Activated gamma-delta T cell (primary cell): ENCODE results near the gene SLIT3.
"Not testable (repeated sequence)": the region's sequence is repeated elsewhere in the genome, so short reads cannot be mapped to it uniquely, and the experiment has no call there.

Experiments
- DNase-seq: peaks from one replicate; lab custom pipeline; 2025; lab: John Stamatoyannopoulos, UW

SLIT3 gene

GRCh38 chr5:168770996-168771395 lies 529.9 kb downstream of the SLIT3 start:
- DNase-seq = no peak

GRCh38 chr5:168770036-168770498 lies 530.9 kb downstream of the SLIT3 start:
- DNase-seq = no peak

GRCh38 chr5:168768172-168768571 lies 532.8 kb downstream of the SLIT3 start:
- no peak for DNase-seq

- no peak for DNase-seq
These were observed 534.6 kb downstream of the SLIT3 start for GRCh38 chr5:168766426-168766700.

GRCh38 chr5:168765551-168766425 lies 535.2 kb downstream of the SLIT3 start:
- no peak for DNase-seq

GRCh38 chr5:168765086-168765550 lies 535.8 kb downstream of the SLIT3 start:
- no peak for DNase-seq

GRCh38 chr5:168756453-168757391 lies 544.2 kb downstream of the SLIT3 start:
- no peak for DNase-seq

- no peak for DNase-seq
These were observed 545.3 kb downstream of the SLIT3 start for GRCh38 chr5:168755548-168756093.

- no peak for DNase-seq
These were observed 547.2 kb downstream of the SLIT3 start for GRCh38 chr5:168753691-168754254.

GRCh38 chr5:168752416-168753190 lies 548.3 kb downstream of the SLIT3 start:
- DNase-seq = no peak

- no peak for DNase-seq
These were observed 548.9 kb downstream of the SLIT3 start for GRCh38 chr5:168752012-168752411.

GRCh38 chr5:168750926-168751325 lies 550.0 kb downstream of the SLIT3 start:
- DNase-seq = no peak

- DNase-seq = no peak
These were observed 551.4 kb downstream of the SLIT3 start for GRCh38 chr5:168749391-168750100.

- no peak for DNase-seq
These were observed 552.8 kb downstream of the SLIT3 start for GRCh38 chr5:168747987-168748777.

GRCh38 chr5:168746893-168747640 lies 553.9 kb downstream of the SLIT3 start:
- no peak for DNase-seq

GRCh38 chr5:168746126-168746892 lies 554.6 kb downstream of the SLIT3 start:
- not testable (repeated sequence) for DNase-seq

- DNase-seq = no peak
These were observed 557.3 kb downstream of the SLIT3 start for GRCh38 chr5:168743617-168744016.

GRCh38 chr5:168742311-168742710 lies 558.6 kb downstream of the SLIT3 start:
- not testable (repeated sequence) for DNase-seq
